Peyer's patch (tissue), 4 donors: ENCODE measurements around the gene PPP1R14C. TPM values are rescaled to one million over a fixed set of nuclear protein-coding genes. Genes with fewer than 3 reads are reported as not detected.

Experiments used
- DNase-seq, 3 donors: peaks; one replicate each; pipeline ENCODE4 v3.0.0-alpha.2; 2017 to 2019
- H3K27ac ChIP-seq, 4 donors: fragments of 200-600 bp; sonication (generic); one replicate each; pipeline ENCODE4 v1.5.1; 2016 to 2019
- H3K27me3 ChIP-seq, 2 donors: fragments of 200-600 bp; sonication (generic); one replicate each; pipeline ENCODE4 v1.5.1; 2019
- H3K36me3 ChIP-seq, 3 donors: fragments of 200-600 bp; sonication (generic); one replicate each; pipeline ENCODE4 v1.5.1; 2016 to 2019
- H3K4me1 ChIP-seq, 4 donors: fragments of 200-600 bp; sonication (generic); one replicate each; pipeline ENCODE4 v1.5.1; 2016 to 2019
- H3K4me3 ChIP-seq, 4 donors: fragments of 200-600 bp; sonication (generic); 1 replicate in 3 of 4; 2 replicates in 1 of 4; pipeline ENCODE4 v1.5.1; 2016 to 2019; ENCODE audit warnings: mild to moderate bottlenecking in 1 of 4
- H3K9me3 ChIP-seq, 4 donors: fragments of 200-600 bp; sonication (generic); one replicate each; pipeline ENCODE4 v1.5.1; 2016 to 2019; ENCODE audit warnings: mild to moderate bottlenecking in 1 of 4
- POLR2A ChIP-seq, 2 donors: fragments of 450-650 bp; IDR thresholded peaks; one replicate each; pipeline ENCODE4 v1.5.1; 2017; ENCODE audit warnings: antibody characterized with exemption in 2 of 2, mild to moderate bottlenecking in 2 of 2, moderate library complexity in 2 of 2
- total RNA-seq, 4 donors: library from RNA; depleted of rRNA; stranded (reverse); fragments of >200 nt; gene quantifications; one replicate each; pipeline ENCODE4 v1.1.0, GENCODE V29; 2016
- TF ChIP-seq, protein P1 (sequence below), 6 experiments: fragments of 450-650 bp in 4 of 6; fragments of 200-600 bp in 2 of 6; sonication (generic) in 1 of 6; IDR thresholded peaks; one replicate each; pipeline ENCODE4 v1.5.1; 2017 to 2019; ENCODE audit warnings: antibody characterized with exemption in 6 of 6, mild to moderate bottlenecking in 3 of 6, moderate library complexity in 1 of 6

PPP1R14C gene
- total RNA-seq, 4 donors from 2014 or later, result 4.4 to 21.2 (median 10.2) TPM

DNA sequence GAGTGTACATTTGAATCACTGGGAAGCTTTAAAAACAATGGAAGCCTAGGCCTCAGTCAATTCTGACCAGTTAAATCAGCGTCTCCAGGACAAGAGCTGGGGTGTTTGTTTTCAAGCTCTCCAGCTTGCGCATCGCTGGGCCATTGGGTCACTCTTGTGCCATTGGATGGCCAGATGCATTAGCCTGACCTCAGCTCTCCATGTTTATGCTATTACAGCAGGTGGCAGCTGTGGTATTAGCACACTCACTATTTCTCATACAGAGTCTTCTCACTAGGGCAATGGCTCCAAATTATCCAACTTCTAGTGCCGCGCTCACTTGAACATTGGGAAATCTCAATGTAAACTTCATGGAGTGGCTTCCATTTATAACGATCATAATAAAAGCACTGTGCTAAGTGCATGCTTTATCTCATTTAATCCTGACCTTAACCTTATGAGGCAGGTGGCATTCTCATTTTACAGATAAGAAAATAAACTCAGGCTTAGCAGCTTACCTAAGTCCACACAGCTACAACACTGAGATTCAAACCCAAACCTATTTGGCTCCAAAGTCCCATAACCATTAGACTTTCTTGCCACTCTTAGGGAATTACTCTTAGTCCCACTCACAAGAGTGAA, 108.8 kb downstream of the PPP1R14C start:
- H3K9me3 ChIP-seq, result no peaks in the 10 kb centered on the region
- TF ChIP-seq, protein P1, sequence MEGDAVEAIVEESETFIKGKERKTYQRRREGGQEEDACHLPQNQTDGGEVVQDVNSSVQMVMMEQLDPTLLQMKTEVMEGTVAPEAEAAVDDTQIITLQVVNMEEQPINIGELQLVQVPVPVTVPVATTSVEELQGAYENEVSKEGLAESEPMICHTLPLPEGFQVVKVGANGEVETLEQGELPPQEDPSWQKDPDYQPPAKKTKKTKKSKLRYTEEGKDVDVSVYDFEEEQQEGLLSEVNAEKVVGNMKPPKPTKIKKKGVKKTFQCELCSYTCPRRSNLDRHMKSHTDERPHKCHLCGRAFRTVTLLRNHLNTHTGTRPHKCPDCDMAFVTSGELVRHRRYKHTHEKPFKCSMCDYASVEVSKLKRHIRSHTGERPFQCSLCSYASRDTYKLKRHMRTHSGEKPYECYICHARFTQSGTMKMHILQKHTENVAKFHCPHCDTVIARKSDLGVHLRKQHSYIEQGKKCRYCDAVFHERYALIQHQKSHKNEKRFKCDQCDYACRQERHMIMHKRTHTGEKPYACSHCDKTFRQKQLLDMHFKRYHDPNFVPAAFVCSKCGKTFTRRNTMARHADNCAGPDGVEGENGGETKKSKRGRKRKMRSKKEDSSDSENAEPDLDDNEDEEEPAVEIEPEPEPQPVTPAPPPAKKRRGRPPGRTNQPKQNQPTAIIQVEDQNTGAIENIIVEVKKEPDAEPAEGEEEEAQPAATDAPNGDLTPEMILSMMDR (IDR thresholded peaks at IDR 0.05), result no peak
- TF ChIP-seq POLR2A (IDR thresholded peaks at IDR 0.05), result no peak
- H3K4me3 ChIP-seq, result no peak overlapping the region
- H3K4me1 ChIP-seq, result no peaks in the 10 kb centered on the region
- H3K36me3 ChIP-seq, result no peaks in the 10 kb centered on the region
- DNase-seq, result no peak
- H3K27me3 ChIP-seq, result no peaks in the 10 kb centered on the region
- no peak overlapping the region for H3K27ac ChIP-seq

DNA sequence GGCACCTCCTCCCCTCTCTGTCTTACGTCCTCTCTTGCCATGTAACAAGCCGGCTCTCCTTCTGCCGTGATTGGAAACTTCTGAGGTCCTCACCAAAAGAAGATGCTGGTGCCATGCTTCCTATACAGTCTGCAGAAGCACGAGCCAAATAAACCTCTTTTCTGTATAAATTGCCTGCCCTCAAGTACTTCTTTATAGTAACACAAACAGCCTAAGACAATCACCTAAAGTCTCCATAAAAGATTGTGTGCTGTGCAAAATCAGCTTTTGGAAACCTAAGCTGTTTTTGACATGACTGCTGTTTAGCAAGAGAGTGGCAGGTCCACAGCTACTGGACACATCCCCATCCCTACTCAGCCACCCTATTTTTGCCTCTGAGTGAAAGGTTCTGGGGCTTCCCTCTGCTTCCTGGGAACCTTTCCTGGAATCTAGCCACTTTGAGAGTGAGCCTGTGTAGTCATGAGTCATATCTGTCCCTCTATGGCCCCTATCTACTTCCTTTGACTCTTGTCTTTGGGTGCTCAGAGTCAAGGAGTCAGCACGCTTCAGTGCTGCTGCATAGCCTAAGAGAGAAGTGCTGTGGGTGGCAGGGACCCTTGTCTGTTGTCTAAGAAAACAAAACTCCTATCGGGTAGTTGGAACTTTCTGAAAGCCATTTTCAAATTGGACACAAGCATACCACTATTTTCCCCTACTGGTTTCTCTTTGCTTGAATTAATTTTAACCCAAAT, 110.0 kb downstream of the PPP1R14C start:
- H3K27me3 ChIP-seq, result no peaks in the 10 kb centered on the region
- H3K9me3 ChIP-seq, result no peaks in the 10 kb centered on the region
- H3K36me3 ChIP-seq, result no peaks in the 10 kb centered on the region
- TF ChIP-seq POLR2A (IDR thresholded peaks at IDR 0.05), result no peak
- TF ChIP-seq, protein P1 (IDR thresholded peaks at IDR 0.05), result no peak
- H3K27ac ChIP-seq, result no peak overlapping the region
- H3K4me1 ChIP-seq, result no peaks in the 10 kb centered on the region
- no peak overlapping the region for H3K4me3 ChIP-seq
- no peak for DNase-seq

DNA sequence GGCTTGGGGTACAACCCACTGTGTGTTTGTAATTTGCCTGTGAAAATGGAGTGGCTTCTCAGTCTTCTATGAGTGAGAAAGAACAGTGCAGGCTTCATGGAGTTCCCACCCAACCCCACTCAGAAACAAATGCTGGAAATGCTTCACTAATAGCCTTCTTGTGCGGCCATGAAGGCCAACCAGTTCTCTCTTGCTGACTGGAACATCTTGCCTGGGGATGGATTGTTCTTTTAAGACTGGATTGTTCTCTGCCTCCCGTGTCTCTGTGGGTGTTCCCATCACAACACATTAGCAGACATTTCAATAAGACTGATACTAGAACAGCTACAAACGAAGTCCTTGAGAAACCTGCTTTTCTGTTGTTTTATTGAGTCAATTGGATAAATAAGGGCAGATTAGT, 110.6 kb downstream of the PPP1R14C start:
- no peak for DNase-seq
- Histone ChIP-seq H3K4me1 (no peaks in the 10 kb centered on the region), H3K9me3 (no peaks in the 10 kb centered on the region), H3K4me3 (no peak overlapping the region), H3K36me3 (no peaks in the 10 kb centered on the region), H3K27ac (no peak overlapping the region), H3K27me3 (no peaks in the 10 kb centered on the region)
- no peak for TF ChIP-seq POLR2A (IDR thresholded peaks at IDR 0.05)
- TF ChIP-seq, protein P1 (IDR thresholded peaks at IDR 0.05), result no peak

DNA sequence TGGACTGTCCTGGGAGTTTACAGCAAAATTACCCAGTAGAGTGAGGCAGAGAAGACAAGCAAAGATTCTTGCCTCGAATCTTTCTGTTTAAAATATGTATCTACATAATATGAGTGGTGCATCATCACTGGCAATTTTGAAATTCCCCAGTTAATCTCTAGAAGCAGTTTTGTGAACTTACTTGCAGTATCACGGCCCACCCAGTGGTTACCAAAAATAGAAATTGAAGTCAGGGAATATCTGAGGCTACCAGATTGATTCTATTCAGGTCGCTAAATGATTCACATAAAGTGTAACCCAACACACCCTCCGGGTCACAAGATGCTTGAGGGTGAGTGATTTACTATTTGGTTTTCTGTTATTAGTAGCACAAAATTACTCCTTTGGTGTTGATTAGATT, 111.9 kb downstream of the PPP1R14C start:
- TF ChIP-seq, protein P1 (IDR thresholded peaks at IDR 0.05), result no peak
- no peak for TF ChIP-seq POLR2A (IDR thresholded peaks at IDR 0.05)
- Histone ChIP-seq H3K4me3 (no peak overlapping the region), H3K36me3 (no peaks in the 10 kb centered on the region), H3K9me3 (no peaks in the 10 kb centered on the region), H3K27me3 (no peaks in the 10 kb centered on the region), H3K4me1 (no peaks in the 10 kb centered on the region), H3K27ac (no peak overlapping the region)
- DNase-seq, result no peak

DNA sequence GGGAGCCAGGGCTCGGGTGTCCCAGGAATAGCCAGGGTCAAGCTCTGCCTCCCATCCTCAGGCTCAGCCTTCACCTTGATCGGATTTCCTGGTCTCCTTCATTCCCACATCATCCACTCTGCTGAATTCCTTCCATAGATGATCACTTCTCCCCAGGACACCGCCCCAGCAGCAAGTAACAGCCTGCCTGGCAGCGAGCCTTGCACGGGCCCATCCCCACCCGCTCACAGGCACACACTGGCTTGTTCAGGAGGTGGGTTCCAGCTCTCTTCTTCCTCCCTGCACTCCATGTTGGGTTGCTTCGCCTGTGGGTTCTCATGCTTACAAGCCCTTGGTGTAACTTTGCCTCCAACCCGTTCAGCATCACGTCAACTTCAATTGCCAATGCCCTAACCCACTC, 113.0 kb downstream of the PPP1R14C start:
- TF ChIP-seq, protein P1 (IDR thresholded peaks at IDR 0.05), result no peak
- TF ChIP-seq POLR2A (IDR thresholded peaks at IDR 0.05), result no peak
- H3K4me3 ChIP-seq, result no peak overlapping the region
- no peaks in the 10 kb centered on the region for H3K9me3 ChIP-seq
- no peaks in the 10 kb centered on the region for H3K4me1 ChIP-seq
- DNase-seq, result no peak
- H3K27ac ChIP-seq, result no peak overlapping the region
- no peaks in the 10 kb centered on the region for H3K36me3 ChIP-seq
- H3K27me3 ChIP-seq, result no peaks in the 10 kb centered on the region
